Peyer's patch (tissue), 4 donors: ENCODE measurements around the gene CNPY1.

Experiments
- CTCF ChIP-seq, 6 experiments: fragments of 450-650 bp in 4 of 6; fragments of 200-600 bp in 2 of 6; sonication (generic) in 1 of 6; IDR thresholded peaks; one replicate each; pipeline ENCODE4 v1.5.1; 2017 to 2019; ENCODE audit warnings: antibody characterized with exemption in 6 of 6, mild to moderate bottlenecking in 3 of 6, moderate library complexity in 1 of 6
- POLR2A ChIP-seq, 2 donors: fragments of 450-650 bp; IDR thresholded peaks; one replicate each; pipeline ENCODE4 v1.5.1; 2017; ENCODE audit warnings: antibody characterized with exemption in 2 of 2, mild to moderate bottlenecking in 2 of 2, moderate library complexity in 2 of 2

- TF ChIP-seq POLR2A (IDR thresholded peaks at IDR 0.05) (no peak), CTCF (IDR thresholded peaks at IDR 0.05) (no peak)
Observed at GRCh38 chr7:155560982-155561686, 14.8 kb upstream of the CNPY1 start.
